SK-N-MC (cell line): ENCODE measurements around the gene NOS1AP.

Experiments
- DNase-seq: peaks from one replicate; pipeline ENCODE4 v3.0.0-alpha.2; 2011; ENCODE audit warnings: low read depth, low spot score
- H3K27ac ChIP-seq: fragments of 200-600 bp; sonication (generic); 2 replicates; pipeline ENCODE4 v1.5.1; 2016; ENCODE audit warnings: mixed run types
- H3K36me3 ChIP-seq: fragments of 200-600 bp; sonication (generic); 2 replicates; pipeline ENCODE4 v1.6.1; 2017; ENCODE audit warnings: antibody characterized with exemption, low read length, mixed read lengths; ENCODE audit not compliant: insufficient read depth
- H3K4me3 ChIP-seq: fragments of 200-600 bp; sonication (generic); 2 replicates; pipeline ENCODE4 v1.5.1; 2016
- H3K9ac ChIP-seq: fragments of 200-600 bp; sonication (generic); 2 replicates; pipeline ENCODE4 v1.8.0; 2017; ENCODE audit warnings: mixed run types, mixed read lengths; ENCODE audit not compliant: insufficient read length
- H3K9me3 ChIP-seq: fragments of 200-600 bp; sonication (generic); 2 replicates; pipeline ENCODE4 v1.6.1; 2017; ENCODE audit warnings: low read depth, mild to moderate bottlenecking, antibody characterized with exemption, low read length, moderate library complexity, mixed read lengths
- EZH2 ChIP-seq: fragments of 200-600 bp; sonication (generic); IDR thresholded peaks from one replicate; pipeline ENCODE4 v1.6.1; 2017; ENCODE audit warnings: antibody characterized with exemption
- FOXP2 ChIP-seq: optimal IDR thresholded peaks from 2 replicates; pipeline ENCODE3; 2011; ENCODE audit warnings: mild to moderate bottlenecking, moderate library complexity; ENCODE audit not compliant: insufficient read depth; ENCODE audit errors: extremely low read length, control extremely low read depth
- POLR2AphosphoS5 ChIP-seq: IDR thresholded peaks from 2 replicates; pipeline ENCODE4 v1.6.1; 2012; ENCODE audit warnings: mild to moderate bottlenecking, low read depth, low read length, borderline replicate concordance

NOS1AP gene

DNA sequence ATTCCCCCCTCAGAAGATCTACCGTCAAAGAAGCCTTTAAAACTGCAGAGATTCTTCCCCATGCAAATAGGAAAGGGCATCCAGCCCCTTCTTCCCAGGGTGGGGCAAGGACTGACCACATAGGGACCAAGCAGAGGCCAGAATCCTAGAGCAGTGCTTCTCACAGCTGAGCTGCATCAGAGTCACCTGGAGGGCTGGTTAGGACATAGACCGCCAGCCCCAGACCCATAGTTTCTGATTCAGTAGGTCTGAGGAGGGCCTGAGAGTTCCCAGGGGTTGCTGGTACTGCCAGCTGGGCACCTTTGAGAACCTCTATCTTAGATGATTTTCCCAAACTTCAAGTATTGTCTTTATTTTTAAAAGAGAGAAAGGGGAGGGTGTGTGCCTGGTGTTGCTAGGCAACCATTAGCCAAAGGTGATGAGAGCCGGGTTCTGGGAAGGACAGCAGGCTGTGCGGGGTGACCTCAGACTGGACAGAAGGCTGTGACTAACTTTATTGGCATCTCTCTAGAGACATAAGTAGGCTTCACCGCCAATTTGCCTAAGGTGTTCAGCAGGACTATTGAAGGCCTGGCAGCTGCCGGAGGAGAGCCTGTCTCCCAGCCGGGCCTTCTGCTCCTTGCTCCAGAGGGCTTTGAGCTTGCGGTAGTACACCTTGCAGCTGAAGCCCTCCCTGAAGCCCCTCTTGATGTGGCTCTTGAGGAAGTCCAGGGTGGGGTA is 304.2 kb downstream of the NOS1AP start:
- H3K27ac ChIP-seq = no peak overlapping the region
- H3K36me3 ChIP-seq = peaks cover 3% of the 10 kb centered on the region; the same call in 1 of the 2 replicates
- H3K9ac ChIP-seq = no peak overlapping the region
- TF ChIP-seq EZH2 = no peak
- TF ChIP-seq FOXP2 = no peak
- no peak for TF ChIP-seq POLR2AphosphoS5
- H3K9me3 ChIP-seq = no peaks in the 10 kb centered on the region
- H3K4me3 ChIP-seq = no peak overlapping the region
- DNase-seq = no peak

DNA sequence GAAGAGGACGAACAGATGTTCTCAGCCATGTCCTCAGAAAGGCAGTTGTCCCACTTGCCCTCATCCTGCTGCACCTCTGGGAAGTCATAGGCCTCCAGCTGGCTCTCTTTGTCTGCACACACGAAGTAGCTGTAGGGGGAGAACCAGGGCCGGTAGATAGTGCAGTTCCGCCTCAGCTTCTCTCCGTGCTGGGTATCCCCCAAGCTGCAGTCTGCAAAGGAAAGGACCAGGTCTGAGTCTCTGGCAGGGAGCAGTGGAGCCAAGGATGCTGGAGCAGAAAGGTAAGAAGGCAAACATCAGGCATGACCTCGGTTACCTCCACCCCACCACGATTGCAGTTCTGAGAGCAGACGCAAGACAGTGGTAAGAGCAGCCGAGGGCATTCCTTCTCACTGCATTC is 304.9 kb downstream of the NOS1AP start:
- no peak overlapping the region for H3K9ac ChIP-seq
- H3K27ac ChIP-seq = no peak overlapping the region
- peaks cover 3% of the 10 kb centered on the region; the same call in 1 of the 2 replicates for H3K36me3 ChIP-seq
- H3K4me3 ChIP-seq = no peak overlapping the region
- no peak for DNase-seq
- H3K9me3 ChIP-seq = no peaks in the 10 kb centered on the region
- TF ChIP-seq EZH2 (no peak), FOXP2 (no peak), POLR2AphosphoS5 (no peak)

DNA sequence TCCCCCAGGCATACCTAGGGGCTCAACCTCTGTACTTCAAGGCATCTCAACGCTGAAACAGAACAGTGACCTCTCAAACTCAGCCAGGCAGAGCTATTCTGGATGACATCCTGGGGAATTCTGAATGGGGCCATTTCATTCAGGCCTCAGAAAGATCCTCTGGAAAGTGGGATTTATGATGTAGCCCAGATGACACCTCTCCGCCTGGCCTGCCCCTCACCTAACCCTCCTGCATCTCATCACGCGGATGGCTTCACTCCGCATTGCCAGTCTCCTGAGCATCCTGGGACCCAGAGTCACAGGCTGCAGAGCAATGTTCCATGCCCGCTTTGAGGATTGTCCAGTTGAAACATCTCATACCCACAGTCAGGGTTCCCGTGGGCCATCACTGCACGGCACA is 306.0 kb downstream of the NOS1AP start:
- Histone ChIP-seq H3K4me3 (no peak overlapping the region), H3K9me3 (no peaks in the 10 kb centered on the region), H3K36me3 (peaks cover 1% of the 10 kb centered on the region; the same call in 1 of the 2 replicates), H3K9ac (no peak overlapping the region), H3K27ac (no peak overlapping the region)
- no peak for DNase-seq
- no peak for TF ChIP-seq POLR2AphosphoS5
- TF ChIP-seq EZH2 = no peak
- no peak for TF ChIP-seq FOXP2

DNA sequence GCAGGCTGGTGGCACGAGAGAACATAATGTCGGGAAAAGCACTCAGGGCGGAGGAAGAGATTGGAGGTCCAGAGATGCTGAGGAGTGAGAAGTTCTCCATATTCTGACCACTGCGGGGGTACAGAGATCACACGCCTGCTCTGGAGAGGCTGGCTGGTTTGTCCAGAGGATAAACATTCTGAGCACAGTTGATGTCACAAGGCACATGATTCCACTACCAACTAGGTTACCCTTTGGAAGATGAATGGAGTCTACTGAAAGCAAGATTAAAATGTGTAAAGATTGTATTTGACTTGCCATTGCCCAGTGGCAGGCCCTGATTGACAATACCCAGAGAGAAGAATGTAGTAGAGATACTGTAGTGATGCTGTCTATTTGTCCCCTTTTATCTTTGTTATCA is 307.2 kb downstream of the NOS1AP start, which contains the start of gene SPATA46:
TSS of gene SPATA46 (minus strand) at position 164 of the 400 bp plus-strand sequence. CDS start at position 100, 64 bp downstream.
- H3K9ac ChIP-seq = no peak within 1 kb of the TSS
- TF ChIP-seq EZH2 = no peak
- TF ChIP-seq FOXP2 = no peak
- no peak for TF ChIP-seq POLR2AphosphoS5
- H3K36me3 ChIP-seq = no peaks in the 10 kb centered on the region
- H3K27ac ChIP-seq = no peak within 1 kb of the TSS
- DNase-seq = no peak
- H3K9me3 ChIP-seq = no peaks in the 10 kb centered on the region
- H3K4me3 ChIP-seq = no peak within 1 kb of the TSS

DNA sequence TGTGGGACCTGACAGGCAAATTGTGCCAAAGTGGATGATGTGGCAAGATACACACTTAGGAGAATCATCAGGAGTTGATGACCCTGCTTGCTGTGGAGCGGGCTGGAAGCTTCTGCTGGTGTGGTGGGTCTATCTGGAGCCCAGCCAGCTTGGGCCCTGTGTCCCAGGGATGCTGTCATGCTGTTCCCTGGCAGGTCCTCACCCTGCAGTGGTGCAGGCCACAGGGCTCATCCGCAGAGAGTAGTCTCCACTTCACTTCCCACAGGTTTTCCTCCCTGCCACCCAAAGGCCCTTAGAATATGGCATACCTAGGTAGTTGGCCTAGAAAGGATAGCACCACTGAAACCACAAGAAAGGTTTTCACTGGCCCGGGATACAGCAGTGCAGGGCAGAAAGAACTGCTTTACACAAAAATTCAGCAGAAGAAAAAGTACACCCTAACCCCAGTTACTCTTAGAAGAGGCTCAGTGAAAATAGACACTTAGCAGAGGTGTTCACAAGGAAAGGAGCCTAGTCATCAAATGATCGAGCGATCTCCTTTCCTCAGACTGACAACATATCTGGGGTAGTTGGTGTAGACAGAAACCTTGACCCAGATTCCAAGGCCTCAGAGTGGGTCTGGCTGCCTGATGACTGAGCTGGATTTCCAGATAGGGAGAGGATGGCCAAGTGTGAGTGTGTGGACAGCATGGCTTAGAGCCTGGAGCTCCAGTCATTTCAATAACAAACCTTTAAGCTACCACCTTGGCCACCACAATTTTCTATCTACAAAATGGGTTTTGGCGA is 310.8 kb downstream of the NOS1AP start:
- H3K27ac ChIP-seq = no peak overlapping the region

DNA sequence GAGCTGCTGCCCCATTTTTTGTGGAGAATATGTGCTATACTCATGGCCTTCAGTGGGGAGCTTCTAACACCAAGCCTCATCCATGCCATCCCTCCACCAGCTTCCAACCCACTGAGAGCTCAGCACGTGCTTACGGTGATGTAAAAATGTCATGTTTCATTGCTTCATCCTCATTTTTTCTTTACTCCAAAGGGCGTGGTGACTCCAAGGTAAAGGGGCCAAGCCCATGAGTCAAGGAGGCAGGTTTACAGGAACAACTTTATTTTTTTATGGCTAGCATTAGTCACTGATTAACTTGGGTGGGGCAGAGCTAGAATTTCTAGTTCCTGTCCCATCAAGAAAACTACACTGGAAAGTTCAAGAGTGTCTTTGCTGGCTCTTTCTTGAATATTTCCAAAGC is 311.9 kb downstream of the NOS1AP start, which contains the start of gene C1orf226:
TSS of gene C1orf226 (plus strand) at position 346 of the 400 bp plus-strand sequence. CDS start 174 bp downstream, outside the sequence.
- no peaks in the 10 kb centered on the region for H3K9me3 ChIP-seq
- H3K27ac ChIP-seq = no peak within 1 kb of the TSS
- no peak within 1 kb of the TSS for H3K9ac ChIP-seq
- no peak for TF ChIP-seq POLR2AphosphoS5
- no peak for TF ChIP-seq FOXP2
- no peak for TF ChIP-seq EZH2
- H3K36me3 ChIP-seq = peaks cover 11% of the 10 kb centered on the region; the same call in 1 of the 2 replicates
- no peak within 1 kb of the TSS for H3K4me3 ChIP-seq
- DNase-seq = no peak

More for the DNA sequence above, 310.8 kb downstream of the NOS1AP start:
- Histone ChIP-seq H3K9ac (no peak overlapping the region), H3K9me3 (no peaks in the 10 kb centered on the region), H3K4me3 (no peak overlapping the region), H3K36me3 (peaks cover 11% of the 10 kb centered on the region; the same call in 1 of the 2 replicates)
- no peak for DNase-seq
- no peak for TF ChIP-seq EZH2
- no peak for TF ChIP-seq POLR2AphosphoS5
- no peak for TF ChIP-seq FOXP2

DNA sequence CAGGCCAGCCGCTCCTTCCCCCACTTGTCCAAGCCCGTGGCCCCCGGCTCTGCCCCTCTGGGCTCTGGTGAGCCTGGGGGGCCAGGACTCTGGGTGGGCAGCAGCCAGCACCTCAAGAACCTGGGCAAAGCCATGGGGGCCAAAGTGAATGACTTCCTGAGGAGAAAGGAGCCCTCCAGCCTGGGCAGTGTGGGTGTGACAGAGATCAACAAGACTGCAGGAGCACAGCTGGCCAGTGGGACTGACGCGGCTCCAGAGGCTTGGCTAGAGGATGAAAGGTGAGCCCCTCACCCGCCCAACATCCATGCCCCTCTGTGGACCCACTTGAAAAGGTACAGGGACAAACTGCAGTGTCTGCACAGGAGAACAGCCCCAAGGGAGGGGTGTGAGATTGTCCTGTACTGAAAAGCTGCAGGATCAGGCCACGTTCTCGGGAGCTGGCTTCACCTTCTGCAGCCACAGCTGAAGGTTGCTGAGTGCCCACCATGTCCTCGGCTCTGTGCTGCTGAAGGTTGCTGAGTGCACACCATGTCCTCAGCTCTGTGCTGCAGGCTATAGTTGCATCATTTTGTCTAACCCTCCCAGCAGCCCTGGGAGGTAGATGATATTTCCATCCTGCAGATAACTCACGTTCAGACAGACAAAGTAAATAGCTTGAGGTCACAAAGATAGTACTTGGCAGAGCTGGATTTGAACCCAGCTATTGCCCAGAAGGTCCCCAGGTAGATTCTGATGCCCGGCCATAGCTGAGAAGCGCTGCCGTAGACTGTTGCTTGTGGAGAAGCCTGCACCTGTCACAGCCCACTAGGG is 312.7 kb downstream of the NOS1AP start:
- TF ChIP-seq FOXP2 (no peak), EZH2 (no peak), POLR2AphosphoS5 (no peak)
- DNase-seq = no peak
- Histone ChIP-seq H3K36me3 (peaks cover 11% of the 10 kb centered on the region; the same call in 1 of the 2 replicates), H3K4me3 (no peak overlapping the region), H3K9me3 (no peaks in the 10 kb centered on the region), H3K27ac (no peak overlapping the region), H3K9ac (no peak overlapping the region)
